ENCODE measurements around the gene INPP5J.
A peak's percentile ranks its signal among the peaks of the same experiment; 100 is the strongest.
"Not testable (repeated sequence)": the region's sequence is repeated elsewhere in the genome, so short reads cannot be mapped to it uniquely, and the experiment has no call there.

Gene INPP5J, protein sequence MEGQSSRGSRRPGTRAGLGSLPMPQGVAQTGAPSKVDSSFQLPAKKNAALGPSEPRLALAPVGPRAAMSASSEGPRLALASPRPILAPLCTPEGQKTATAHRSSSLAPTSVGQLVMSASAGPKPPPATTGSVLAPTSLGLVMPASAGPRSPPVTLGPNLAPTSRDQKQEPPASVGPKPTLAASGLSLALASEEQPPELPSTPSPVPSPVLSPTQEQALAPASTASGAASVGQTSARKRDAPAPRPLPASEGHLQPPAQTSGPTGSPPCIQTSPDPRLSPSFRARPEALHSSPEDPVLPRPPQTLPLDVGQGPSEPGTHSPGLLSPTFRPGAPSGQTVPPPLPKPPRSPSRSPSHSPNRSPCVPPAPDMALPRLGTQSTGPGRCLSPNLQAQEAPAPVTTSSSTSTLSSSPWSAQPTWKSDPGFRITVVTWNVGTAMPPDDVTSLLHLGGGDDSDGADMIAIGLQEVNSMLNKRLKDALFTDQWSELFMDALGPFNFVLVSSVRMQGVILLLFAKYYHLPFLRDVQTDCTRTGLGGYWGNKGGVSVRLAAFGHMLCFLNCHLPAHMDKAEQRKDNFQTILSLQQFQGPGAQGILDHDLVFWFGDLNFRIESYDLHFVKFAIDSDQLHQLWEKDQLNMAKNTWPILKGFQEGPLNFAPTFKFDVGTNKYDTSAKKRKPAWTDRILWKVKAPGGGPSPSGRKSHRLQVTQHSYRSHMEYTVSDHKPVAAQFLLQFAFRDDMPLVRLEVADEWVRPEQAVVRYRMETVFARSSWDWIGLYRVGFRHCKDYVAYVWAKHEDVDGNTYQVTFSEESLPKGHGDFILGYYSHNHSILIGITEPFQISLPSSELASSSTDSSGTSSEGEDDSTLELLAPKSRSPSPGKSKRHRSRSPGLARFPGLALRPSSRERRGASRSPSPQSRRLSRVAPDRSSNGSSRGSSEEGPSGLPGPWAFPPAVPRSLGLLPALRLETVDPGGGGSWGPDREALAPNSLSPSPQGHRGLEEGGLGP

DNA sequence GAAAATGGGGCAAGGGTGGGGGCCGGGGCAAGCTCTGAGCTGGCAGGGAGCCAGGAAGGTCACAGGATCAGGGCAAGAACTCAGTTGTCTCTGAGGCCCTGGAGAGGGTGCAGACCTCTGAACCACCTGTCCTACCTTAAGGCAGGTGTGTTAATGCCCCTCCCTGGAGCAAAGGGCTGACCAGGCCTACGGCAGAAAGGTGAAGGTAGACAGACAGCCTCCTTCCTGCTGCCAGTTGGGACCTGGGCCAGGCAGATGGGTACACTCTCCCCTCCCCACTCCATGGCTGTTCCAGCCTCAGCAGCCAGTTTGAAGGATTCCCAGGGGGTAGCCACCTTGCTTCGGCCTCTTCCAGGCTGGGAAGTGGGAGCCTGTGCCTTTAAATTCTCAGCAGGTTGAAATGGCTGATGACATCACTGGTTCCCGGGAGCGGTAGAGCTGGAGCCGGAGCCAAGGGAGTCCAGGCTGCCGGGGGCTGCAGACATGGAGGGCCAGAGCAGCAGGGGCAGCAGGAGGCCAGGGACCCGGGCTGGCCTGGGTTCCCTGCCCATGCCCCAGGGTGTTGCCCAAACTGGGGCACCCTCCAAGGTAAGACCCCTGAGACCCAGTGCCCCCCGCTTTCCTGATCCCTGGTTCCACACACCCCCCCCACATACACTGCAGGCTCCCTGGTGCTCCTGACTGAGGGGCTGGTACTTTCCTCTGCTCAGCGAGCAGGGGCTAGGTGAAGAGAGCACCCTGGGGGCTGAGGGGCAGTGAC lies at the start of gene INPP5J:
Gene INPP5J (plus strand): TSS at position 435 of the 760 bp plus-strand sequence. CDS start 49 bp downstream, at position 484.
- H3K9ac ChIP-seq (ENCODE audit: low read length) = peak within 1 kb of the TSS; percentile 42
- H3K27me3 ChIP-seq (ENCODE audit: control insufficient read depth in 1 of 2, insufficient read depth in 2 of 2, low read length in 2 of 2) = no peaks in the 10 kb centered on the region
- H3K4me1 ChIP-seq (ENCODE audit: insufficient read depth, low read length) = peaks cover 17% of the 10 kb centered on the region
- peak within 1 kb of the TSS; percentile 51 to 57 for H3K4me3 ChIP-seq (ENCODE audit: low read depth in 1 of 2, low read length in 2 of 2)
- peak within 1 kb of the TSS; percentile 66 for H3K27ac ChIP-seq (ENCODE audit: low read depth, low read length)
- no peaks in the 10 kb centered on the region for H3K36me3 ChIP-seq (ENCODE audit: insufficient read depth, low read length)
- no peaks in the 10 kb centered on the region for H3K9me3 ChIP-seq (ENCODE audit: low read length)

- not testable (repeated sequence) for H3K9ac ChIP-seq (ENCODE audit: low read length); H3K27ac ChIP-seq (ENCODE audit: low read depth, low read length); H3K9me3 ChIP-seq (ENCODE audit: low read length); H3K4me3 ChIP-seq (ENCODE audit: low read depth in 1 of 2, low read length in 2 of 2); H3K4me1 ChIP-seq (ENCODE audit: insufficient read depth, low read length); H3K36me3 ChIP-seq (ENCODE audit: insufficient read depth, low read length); H3K27me3 ChIP-seq (ENCODE audit: control insufficient read depth in 1 of 2, insufficient read depth in 2 of 2, low read length in 2 of 2)
Observed at GRCh38 chr22:31073125-31073524, 49.6 kb upstream of the INPP5J start.

- not testable (repeated sequence) for H3K4me3 ChIP-seq (ENCODE audit: low read depth in 1 of 2, low read length in 2 of 2); H3K4me1 ChIP-seq (ENCODE audit: insufficient read depth, low read length); H3K36me3 ChIP-seq (ENCODE audit: insufficient read depth, low read length); H3K9ac ChIP-seq (ENCODE audit: low read length); H3K9me3 ChIP-seq (ENCODE audit: low read length); H3K27ac ChIP-seq (ENCODE audit: low read depth, low read length); H3K27me3 ChIP-seq (ENCODE audit: control insufficient read depth in 1 of 2, insufficient read depth in 2 of 2, low read length in 2 of 2)
Observed at GRCh38 chr22:31073545-31074145, 49.1 kb upstream of the INPP5J start.

DNA sequence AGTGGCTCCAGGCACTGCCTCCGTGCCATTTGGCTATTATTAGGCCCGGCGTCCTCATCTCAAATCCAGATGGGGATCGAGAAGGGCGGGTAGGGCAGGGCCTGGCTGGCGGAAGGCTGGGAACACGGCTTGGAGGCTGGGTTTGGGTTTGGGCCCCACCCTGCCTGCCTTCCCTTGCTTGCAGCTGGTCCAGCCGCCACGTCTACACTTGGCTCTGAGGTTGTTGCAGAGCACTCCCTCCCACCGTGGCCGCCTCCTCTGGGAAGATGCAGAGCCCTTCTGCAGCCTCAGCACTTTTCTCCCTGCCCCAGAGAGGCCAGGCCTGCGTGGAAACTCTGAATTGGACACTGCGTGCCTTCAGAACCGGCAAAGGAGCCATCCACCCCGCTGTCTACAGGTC lies 46.8 kb upstream of the INPP5J start:
- H3K27ac ChIP-seq (ENCODE audit: low read depth, low read length) = no peak overlapping the region
- H3K27me3 ChIP-seq (ENCODE audit: control insufficient read depth in 1 of 2, insufficient read depth in 2 of 2, low read length in 2 of 2) = no peaks in the 10 kb centered on the region
- no peak overlapping the region for H3K9ac ChIP-seq (ENCODE audit: low read length)
- H3K9me3 ChIP-seq (ENCODE audit: low read length) = no peaks in the 10 kb centered on the region
- H3K4me1 ChIP-seq (ENCODE audit: insufficient read depth, low read length) = peaks cover 7% of the 10 kb centered on the region
- no peak overlapping the region for H3K4me3 ChIP-seq (ENCODE audit: low read depth in 1 of 2, low read length in 2 of 2)
- H3K36me3 ChIP-seq (ENCODE audit: insufficient read depth, low read length) = no peaks in the 10 kb centered on the region

DNA sequence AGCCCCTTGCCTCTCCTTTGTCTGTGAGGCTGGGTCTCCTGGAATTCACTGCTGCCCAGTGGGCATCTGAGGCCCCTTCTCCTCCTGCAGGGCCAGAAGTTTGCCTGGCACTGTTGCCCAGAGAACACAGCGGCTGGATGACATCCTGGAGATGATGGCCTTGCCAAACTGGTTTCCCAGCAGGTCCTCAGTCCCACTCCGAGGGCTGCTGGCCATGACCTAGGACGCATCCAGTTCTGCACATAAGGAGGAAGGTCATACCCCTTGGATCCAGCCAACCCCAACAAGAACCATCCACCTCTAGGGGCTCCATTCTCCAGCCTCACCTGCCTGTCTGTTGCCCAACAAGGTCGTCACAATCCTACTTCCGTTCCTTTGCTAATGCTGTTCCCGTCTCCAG lies 45.1 kb upstream of the INPP5J start:
- Histone ChIP-seq H3K4me3 (ENCODE audit: low read depth in 1 of 2, low read length in 2 of 2) (no peak overlapping the region), H3K9ac (ENCODE audit: low read length) (no peak overlapping the region), H3K27me3 (ENCODE audit: control insufficient read depth in 1 of 2, insufficient read depth in 2 of 2, low read length in 2 of 2) (no peaks in the 10 kb centered on the region), H3K4me1 (ENCODE audit: insufficient read depth, low read length) (peaks cover 13% of the 10 kb centered on the region), H3K36me3 (ENCODE audit: insufficient read depth, low read length) (no peaks in the 10 kb centered on the region), H3K9me3 (ENCODE audit: low read length) (no peaks in the 10 kb centered on the region), H3K27ac (ENCODE audit: low read depth, low read length) (no peak overlapping the region)

GRCh38 chr22:31078389-31078788 lies 44.4 kb upstream of the INPP5J start:
- not testable (repeated sequence) for H3K27ac ChIP-seq (ENCODE audit: low read depth, low read length); H3K27me3 ChIP-seq (ENCODE audit: control insufficient read depth in 1 of 2, insufficient read depth in 2 of 2, low read length in 2 of 2); H3K4me3 ChIP-seq (ENCODE audit: low read depth in 1 of 2, low read length in 2 of 2); H3K36me3 ChIP-seq (ENCODE audit: insufficient read depth, low read length); H3K9me3 ChIP-seq (ENCODE audit: low read length); H3K9ac ChIP-seq (ENCODE audit: low read length)
- peaks cover 20% of the 10 kb centered on the region for H3K4me1 ChIP-seq (ENCODE audit: insufficient read depth, low read length)

DNA sequence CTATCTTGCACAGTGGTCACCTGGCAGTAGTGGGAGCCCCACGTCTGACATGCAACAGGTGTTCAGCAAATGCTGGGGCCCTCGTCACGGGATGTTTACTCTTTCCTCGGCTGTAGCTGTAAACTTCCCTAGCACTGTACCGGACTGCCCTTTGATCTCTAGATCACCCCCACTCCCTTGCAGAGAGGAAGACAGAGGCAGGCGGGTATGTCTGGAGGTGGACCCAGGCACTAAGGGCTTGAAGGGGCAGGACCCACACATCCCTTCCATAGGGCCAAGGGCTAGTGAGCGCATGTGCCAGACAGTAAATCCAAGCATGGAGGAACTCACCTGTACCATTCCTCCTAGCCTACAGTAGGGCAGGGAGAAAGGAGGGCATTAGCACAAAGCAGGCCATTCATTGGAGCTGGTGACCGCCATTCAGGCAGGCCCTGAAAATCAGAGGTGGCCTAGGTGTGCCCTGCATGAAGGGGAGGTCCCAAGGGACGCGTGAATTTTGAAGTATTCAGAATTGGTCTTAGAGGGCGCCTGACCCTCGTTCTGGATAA lies 43.6 kb upstream of the INPP5J start:
- H3K9me3 ChIP-seq (ENCODE audit: low read length) = no peaks in the 10 kb centered on the region
- H3K4me3 ChIP-seq (ENCODE audit: low read depth in 1 of 2, low read length in 2 of 2) = no peak overlapping the region
- peaks cover 7% of the 10 kb centered on the region for H3K36me3 ChIP-seq (ENCODE audit: insufficient read depth, low read length)
- no peak overlapping the region for H3K27ac ChIP-seq (ENCODE audit: low read depth, low read length)
- H3K4me1 ChIP-seq (ENCODE audit: insufficient read depth, low read length) = peaks cover 27% of the 10 kb centered on the region
- no peaks in the 10 kb centered on the region for H3K27me3 ChIP-seq (ENCODE audit: control insufficient read depth in 1 of 2, insufficient read depth in 2 of 2, low read length in 2 of 2)
- H3K9ac ChIP-seq (ENCODE audit: low read length) = no peak overlapping the region

- Histone ChIP-seq H3K9me3 (ENCODE audit: low read length) (no peaks in the 10 kb centered on the region), H3K27me3 (ENCODE audit: control insufficient read depth in 1 of 2, insufficient read depth in 2 of 2, low read length in 2 of 2) (no peaks in the 10 kb centered on the region), H3K36me3 (ENCODE audit: insufficient read depth, low read length) (peaks cover 8% of the 10 kb centered on the region), H3K27ac (ENCODE audit: low read depth, low read length) (peak overlapping the region; percentile 97), H3K4me1 (ENCODE audit: insufficient read depth, low read length) (peaks cover 33% of the 10 kb centered on the region), H3K9ac (ENCODE audit: low read length) (peak overlapping the region; percentile 30), H3K4me3 (ENCODE audit: low read depth in 1 of 2, low read length in 2 of 2) (peak overlapping the region; percentile 80 to 92)
Observed at GRCh38 chr22:31080164-31080847, 42.5 kb upstream of the INPP5J start.

- H3K36me3 ChIP-seq (ENCODE audit: insufficient read depth, low read length) = peaks cover 8% of the 10 kb centered on the region
- H3K9ac ChIP-seq (ENCODE audit: low read length) = peak within 1 kb of the TSS; percentile 98
- H3K27ac ChIP-seq (ENCODE audit: low read depth, low read length) = peak within 1 kb of the TSS; percentile 97
- no peaks in the 10 kb centered on the region for H3K27me3 ChIP-seq (ENCODE audit: control insufficient read depth in 1 of 2, insufficient read depth in 2 of 2, low read length in 2 of 2)
- no peaks in the 10 kb centered on the region for H3K9me3 ChIP-seq (ENCODE audit: low read length)
- peak within 1 kb of the TSS; percentile 80 to 92 for H3K4me3 ChIP-seq (ENCODE audit: low read depth in 1 of 2, low read length in 2 of 2)
- peaks cover 40% of the 10 kb centered on the region for H3K4me1 ChIP-seq (ENCODE audit: insufficient read depth, low read length)
Observed at GRCh38 chr22:31080848-31081649, 41.7 kb upstream of the INPP5J start, which contains the start of gene SMTN. Gene SMTN, plus strand, starts transcription at chr22:31081318. Its CDS starts 1,941 bp downstream, at chr22:31083259.
